IMR-90 (cell line): ENCODE measurements around the gene PSENEN. TPM values are rescaled to one million over a fixed set of nuclear protein-coding genes. Genes with fewer than 3 reads are reported as not detected.

Source experiments
- ATAC-seq: fragments of 200-7000 bp; cut with Tn5 transposase; 2 replicates; pipeline ENCODE4 v1.9.1; 2020; ENCODE audit warnings: low read depth, mild to moderate bottlenecking, moderate library complexity
- BruUV-seq: library from RNA; stranded (reverse); fragments of 400-500 nt; replicated peaks from 2 replicates; lab custom pipeline; 2021; lab: Mats Ljungman, UMichigan
- CTCF ChIA-PET: fragments of 300-600 bp; formaldehyde crosslinking; extraction: SDS; loops from one replicate; lab custom pipeline; 2021; ENCODE audit warnings: antibody characterized with exemption; lab: Yijun Ruan, JAX
- POLR2A ChIA-PET: fragments of 300-600 bp; sonication (Branson Sonifier 250); formaldehyde crosslinking; loops from one replicate; lab custom pipeline; 2022; ENCODE audit warnings: antibody characterized with exemption; ENCODE audit not compliant: unreplicated experiment; lab: Charles Lee
- DNase-seq: peaks from one replicate; pipeline ENCODE4 v3.0.0; 2013
- H2AFZ ChIP-seq: replicated peaks from 2 replicates; pipeline ENCODE3; 2013; ENCODE audit warnings: low read length, mild to moderate bottlenecking; ENCODE audit not compliant: poor library complexity
- H2AK5ac ChIP-seq: 2 replicates; pipeline ENCODE4 v1.6.1; 2013; ENCODE audit warnings: low read depth, low read length, inconsistent platforms
- H2AK9ac ChIP-seq: replicated peaks from 2 replicates; pipeline ENCODE3; 2013; ENCODE audit warnings: mild to moderate bottlenecking, low read depth, low read length, moderate library complexity; ENCODE audit not compliant: poor library complexity
- H2BK120ac ChIP-seq: 2 replicates; pipeline ENCODE4 v1.6.1; 2013; ENCODE audit warnings: low read depth, low read length, inconsistent platforms
- H2BK15ac ChIP-seq: 3 replicates; pipeline ENCODE4 v1.6.1; 2013; ENCODE audit warnings: low read depth, low read length, inconsistent platforms
- H2BK20ac ChIP-seq: 2 replicates; pipeline ENCODE4 v1.6.1; 2013; ENCODE audit warnings: low read depth, mild to moderate bottlenecking, inconsistent platforms, low read length, moderate library complexity
- H2BK5ac ChIP-seq: 2 replicates; pipeline ENCODE4 v1.6.1; 2013; ENCODE audit warnings: mild to moderate bottlenecking, low read depth, low read length, inconsistent platforms; ENCODE audit not compliant: poor library complexity, severe bottlenecking
- H3K14ac ChIP-seq: replicated peaks from 2 replicates; pipeline ENCODE4 v1.6.1; 2013; ENCODE audit warnings: low read depth, low read length, inconsistent platforms
- H3K18ac ChIP-seq: 2 replicates; pipeline ENCODE4 v1.6.1; 2013; ENCODE audit warnings: low read depth, low read length, control low read depth
- H3K23ac ChIP-seq: 2 replicates; pipeline ENCODE4 v1.6.1; 2013; ENCODE audit warnings: low read depth, low read length, inconsistent platforms
- H3K27ac ChIP-seq: 2 replicates; pipeline ENCODE4 v1.5.1; 2013; ENCODE audit warnings: mild to moderate bottlenecking, control low read depth, low read length; ENCODE audit not compliant: insufficient read depth
- H3K27me3 ChIP-seq: 2 replicates; pipeline ENCODE4 v1.6.1; 2013; ENCODE audit warnings: low read length; ENCODE audit not compliant: control insufficient read depth, insufficient read depth
- H3K36me3 ChIP-seq: 2 replicates; pipeline ENCODE4 v1.6.1; 2013; ENCODE audit warnings: low read length, mixed read lengths; ENCODE audit not compliant: control insufficient read depth, insufficient read depth
- H3K4ac ChIP-seq: 2 replicates; pipeline ENCODE4 v1.6.1; 2013; ENCODE audit warnings: low read depth, low read length, inconsistent platforms
- H3K4me1 ChIP-seq: 2 replicates; pipeline ENCODE4 v1.6.1; 2013; ENCODE audit warnings: low read length, mixed read lengths; ENCODE audit not compliant: control insufficient read depth, insufficient read depth
- H3K4me2 ChIP-seq: 2 replicates; pipeline ENCODE4 v1.6.1; 2013; ENCODE audit warnings: low read depth, mild to moderate bottlenecking, control low read depth, low read length, moderate library complexity
- H3K4me3 ChIP-seq: 2 replicates; pipeline ENCODE4 v1.5.1; 2013; ENCODE audit warnings: low read depth, mild to moderate bottlenecking, control low read depth, low read length, moderate library complexity; ENCODE audit not compliant: insufficient read depth
- H3K56ac ChIP-seq: 2 replicates; pipeline ENCODE4 v1.6.1; 2013; ENCODE audit warnings: low read length, inconsistent platforms; ENCODE audit not compliant: insufficient read depth; ENCODE audit errors: extremely low read depth
- H3K79me1 ChIP-seq, 2 experiments: 2 replicates each; pipeline ENCODE4 v1.6.1; 2013; ENCODE audit warnings: low read length in 2 of 2, inconsistent platforms in 1 of 2, low read depth in 1 of 2
- H3K9ac ChIP-seq: 2 replicates; pipeline ENCODE4 v1.6.1; 2013; ENCODE audit warnings: low read depth, low read length, control low read depth
- H3K9me1 ChIP-seq: 2 replicates; pipeline ENCODE4 v1.6.1; 2013; ENCODE audit warnings: low read length, inconsistent platforms; ENCODE audit not compliant: insufficient read depth
- H3K9me3 ChIP-seq: 2 replicates; pipeline ENCODE4 v1.6.1; 2013; ENCODE audit warnings: low read length; ENCODE audit not compliant: control insufficient read depth, insufficient read depth
- H4K20me1 ChIP-seq: 2 replicates; pipeline ENCODE4 v1.6.1; 2013; ENCODE audit warnings: low read length, inconsistent platforms; ENCODE audit not compliant: insufficient read depth
- H4K5ac ChIP-seq: 2 replicates; pipeline ENCODE4 v1.6.1; 2013; ENCODE audit warnings: mild to moderate bottlenecking, low read depth, low read length, control low read depth
- H4K8ac ChIP-seq, 2 experiments: 2 replicates each; pipeline ENCODE4 v1.6.1; 2013; ENCODE audit warnings: low read depth in 2 of 2, low read length in 2 of 2, control low read depth in 1 of 2, inconsistent platforms in 1 of 2
- H4K91ac ChIP-seq: 2 replicates; pipeline ENCODE4 v1.6.1; 2013; ENCODE audit warnings: low read depth, low read length, inconsistent platforms; ENCODE audit not compliant: insufficient read depth
- CEBPB ChIP-seq: IDR thresholded peaks from 2 replicates; pipeline ENCODE4 v1.6.1; 2012; ENCODE audit warnings: low read depth, low read length, improper control_type of control experiment
- CHD1 ChIP-seq: IDR thresholded peaks from 2 replicates; pipeline ENCODE4 v1.6.1; 2012; ENCODE audit warnings: low read depth, low read length, improper control_type of control experiment
- CTCF ChIP-seq: conservative IDR thresholded peaks from 2 replicates; pipeline ENCODE4 v1.5.1; 2012; ENCODE audit warnings: mild to moderate bottlenecking, low read depth, low read length, improper control_type of control experiment
- ELK1 ChIP-seq: fragments of 150-350 bp; IDR thresholded peaks from 2 replicates; pipeline ENCODE4 v1.6.1; 2016; ENCODE audit warnings: low read depth, mild to moderate bottlenecking, low read length, moderate library complexity, borderline replicate concordance
- MXI1 ChIP-seq: IDR thresholded peaks from 2 replicates; pipeline ENCODE4 v1.6.1; 2012; ENCODE audit warnings: low read depth, mild to moderate bottlenecking, low read length, moderate library complexity, borderline replicate concordance
- POLR2A ChIP-seq: IDR thresholded peaks from 2 replicates; pipeline ENCODE4 v1.6.1; 2012; ENCODE audit warnings: mild to moderate bottlenecking, low read depth, low read length
- RAD21 ChIP-seq: IDR thresholded peaks from 2 replicates; pipeline ENCODE4 v1.6.1; 2012; ENCODE audit warnings: low read length, improper control_type of control experiment
- RFX5 ChIP-seq: IDR thresholded peaks from 2 replicates; pipeline ENCODE4 v1.8.0; 2012; ENCODE audit warnings: low read depth, mild to moderate bottlenecking, low read length, moderate library complexity
- WGBS, 2 experiments: methylation state at CpG; one replicate each; pipeline versions ENCODE4 v1.1.5 to v1.1.7; 2013; ENCODE audit warnings: missing lambda C conversion rate in 2 of 2; ENCODE audit not compliant: insufficient read length in 1 of 2; ENCODE audit errors: extremely low coverage in 2 of 2; 5-methylcytosine and 5-hydroxymethylcytosine counted together
- dilution Hi-C: fragments of 300-500 bp; cut with HindIII; formaldehyde crosslinking; loops from one replicate; pipeline ENCODE4 v1.14.3; 2018; ENCODE audit warnings: low sequenced_read_pairs; ENCODE audit not compliant: unreplicated experiment
- in situ Hi-C: fragments of 300-500 bp; cut with MboI; formaldehyde crosslinking; loops from 3 replicates; pipeline ENCODE4 v1.14.3; 2019; ENCODE audit warnings: low sequenced_read_pairs, inconsistent platforms, mixed read lengths
- intact Hi-C: fragments of 100-400 bp; cut with micrococcal nuclease; formaldehyde crosslinking; loops from 2 replicates; pipeline ENCODE4 v1.10.0; 2022
- polyA plus RNA-seq, 3 experiments: library from polyadenylated mRNA; depleted of rRNA; stranded (reverse); fragments of >200 nt; gene quantifications; 2 replicates each; pipeline ENCODE4 v1.2.3, GENCODE V29; 2012; ENCODE audit warnings: low replicate concordance in 1 of 3
- total RNA-seq: library from RNA; depleted of rRNA; stranded (reverse); fragments of >200 nt; gene quantifications from 2 replicates; pipeline ENCODE4 v1.2.3, GENCODE V29; 2012

The PSENEN gene
- total and polyA plus RNA-seq, 2 of the 4 experiments (the other 2 are of a cell fraction), result 9.0 to 47.0 TPM

- Histone ChIP-seq H2AK9ac (no peak overlapping the region), H3K9me1 (no peaks in the 10 kb centered on the region), H3K9me3 (no peaks in the 10 kb centered on the region), H3K4me3 (no peak overlapping the region), H3K18ac (no peak overlapping the region), H4K20me1 (no peaks in the 10 kb centered on the region; the same call in 1 of the 2 replicates), H2BK120ac (no peak overlapping the region), H4K5ac (no peak overlapping the region), H3K23ac (no peak overlapping the region), H3K4me1 (0 out of 2 replicates have a peak, but pooled peaks cover 3% of the 10 kb centered on the region), H3K27ac (no peak overlapping the region), H2BK20ac (no peak overlapping the region), H3K14ac (no peak overlapping the region), H2BK15ac (no peak overlapping the region), H3K79me1 (peaks cover 0 to 20% of the 10 kb centered on the region in 2 experiments; a peak in 2 of 4 replicates), H3K4me2 (no peak overlapping the region), H3K36me3 (peaks cover 51% of the 10 kb centered on the region), H3K9ac (no peak overlapping the region), H2BK5ac (no peak overlapping the region), H4K8ac (no peak overlapping the region), H3K56ac (no peak overlapping the region), H4K91ac (no peak overlapping the region), H3K27me3 (no peaks in the 10 kb centered on the region), H2AFZ (no peak overlapping the region), H2AK5ac (no peak overlapping the region), H3K4ac (no peak overlapping the region)
- dilution Hi-C loops, result no loop called here
- intact Hi-C loops, result no loop called here
- 95% methylated on average over 23 of the region's 37 CpGs; no CpG with 5 or more reads in 1 of the 2 experiments for WGBS, 2 experiments
- ChIA-PET CTCF (no interaction called here), POLR2A (interaction anchor here (0.6 kb wide), 1 partner anchor 16 kb away, joined by 3 read pairs; no protein-coding TSS in a partner anchor)
- in situ Hi-C loops, result no loop called here
- ATAC-seq, result no peak
- no peak for DNase-seq
- no peak for TF ChIP-seq POLR2A
- no peak for TF ChIP-seq MXI1
- no peak for TF ChIP-seq CEBPB
- no peak for TF ChIP-seq ELK1
- TF ChIP-seq RAD21, result no peak
- no peak for TF ChIP-seq RFX5
- no peak for TF ChIP-seq CHD1
- no peak for TF ChIP-seq CTCF
- BruUV-seq, result TSS peak; percentile 93
Measured at GRCh38 chr19:35738021-35738886, 7.2 kb upstream of the PSENEN start.
